Heart right ventricle (tissue), 16 donors: ENCODE results near the gene SESN1. TPM values are rescaled to one million over a fixed set of nuclear protein-coding genes. Genes with fewer than 3 reads are reported as not detected.
A peak's percentile ranks its signal among the peaks of the same experiment; 100 is the strongest.
"Not testable (repeated sequence)": the region's sequence is repeated elsewhere in the genome, so short reads cannot be mapped to it uniquely, and the experiment has no call there.

Source experiments
- ATAC-seq, 8 donors: fragments of 200-7000 bp; cut with Tn5 transposase; one replicate each; pipeline ENCODE4 v1.9.1; 2020; ENCODE audit warnings: mild to moderate bottlenecking in 8 of 8, moderate library complexity in 8 of 8, moderate number of reproducible peaks in 1 of 8
- DNase-seq, 2 donors: peaks; one replicate each; pipeline ENCODE4 v3.0.0-alpha.2; 2020
- H3K27ac ChIP-seq, 10 donors: fragments of 200-600 bp; sonication (generic) in 2 of 10; one replicate each; pipeline versions ENCODE4 v1.5.0 to v1.8.0; 2020 to 2022; ENCODE audit warnings: mild to moderate bottlenecking in 3 of 10
- H3K27me3 ChIP-seq, 7 donors: fragments of 200-600 bp; one replicate each; pipeline ENCODE4 v1.8.0; 2021 to 2022; ENCODE audit warnings: mild to moderate bottlenecking in 2 of 7
- H3K36me3 ChIP-seq, 9 donors: fragments of 200-600 bp; sonication (generic) in 1 of 9; one replicate each; pipeline versions ENCODE4 v1.5.0 to v1.8.0; 2020 to 2022; ENCODE audit warnings: mild to moderate bottlenecking in 2 of 9
- H3K4me1 ChIP-seq, 9 donors: fragments of 200-600 bp; sonication (generic) in 1 of 9; one replicate each; pipeline versions ENCODE4 v1.5.0 to v1.8.0; 2020 to 2022; ENCODE audit warnings: mild to moderate bottlenecking in 4 of 9
- H3K4me3 ChIP-seq, 10 donors: fragments of 200-600 bp; sonication (generic) in 2 of 10; one replicate each; pipeline versions ENCODE4 v1.5.0 to v1.8.0; 2020 to 2022; ENCODE audit warnings: mild to moderate bottlenecking in 7 of 10, moderate library complexity in 2 of 10
- H3K9me3 ChIP-seq, 11 donors: fragments of 200-600 bp in 10 of 11; sonication (generic) in 2 of 11; one replicate each; pipeline versions ENCODE4 v1.5.0 to v1.8.0; 2013 to 2022; ENCODE audit warnings: mild to moderate bottlenecking in 2 of 11, control low read depth in 1 of 11, moderate library complexity in 1 of 11
- CTCF ChIP-seq, 9 donors: fragments of 200-600 bp; sonication (generic) in 2 of 9; IDR thresholded peaks; one replicate each; pipeline versions ENCODE4 v1.5.0 to v1.8.0; 2021 to 2022; ENCODE audit warnings: antibody characterized with exemption in 9 of 9, mild to moderate bottlenecking in 5 of 9, moderate library complexity in 1 of 9
- WGBS, 2 donors: extraction: QIAGEN DNeasy Blood & Tissue Kit; methylation state at CpG; one replicate each; pipeline ENCODE4 v1.1.7; 2013; ENCODE audit warnings: inconsistent platforms in 1 of 2; 5-methylcytosine and 5-hydroxymethylcytosine counted together
- intact Hi-C, 10 donors: fragments of 100-400 bp; cut with DNase I; formaldehyde crosslinking; loops; one replicate each; pipeline versions ENCODE4 v1.11.1 to v1.14.2; 2022
- long read RNA-seq, 3 donors: library from polyadenylated mRNA; unstranded; transcript quantifications; one replicate each; pipeline ENCODE4 v2.0.0, GENCODE V29; 2020 to 2021
- polyA plus RNA-seq, 2 donors: library from polyadenylated mRNA; stranded (reverse); fragments of 200-250 nt; gene quantifications; one replicate each; pipeline ENCODE4 v1.2.3, GENCODE V29; 2013
- total RNA-seq, 10 donors: library from RNA; stranded (reverse); fragmentation: NEBNext Ultra II Directional in 3 of 10; extraction: Animal tissue kit (Norgen Biotek cat#: 25700) in 3 of 10; gene quantifications; one replicate each; pipeline versions ENCODE4 v1.2.1 to v1.2.4, GENCODE V29; 2021 to 2023
- donor health status: Arrhythmogenic right ventricular cardiomyopathy.
- donor health status: ischemic (EF 13 %, LVEDD 7.1; RV severe dilation, severe dysfunction).
- donor health status: healthy with polysubstance abuse.
- donor health status: DM: no; HTN: yes; CAD: no.
- donor health status: DM: no; HTN: no; CAD: no.
- donor health status: ischemic (EF 25% LVEDD 6.9; RV normal size, moderate dysfunction).
- donor health status: ischemic (EF 25% LVEDD 5.7; RV mildly dilated, moderate dysfunction).
- donor health status: healthy.
- donor health status: DM: yes; HTN: yes; CAD: no.
- donor health status: Ischemic cardiomyopathy.
- donor health status: ischemic (EF 35%, LVEDD 5.7; RV mildly dilated, moderate dysfunction).
- donor health status: nonischemic (EF 11% LVEDD 7.7; RV severe dilation, severe dysfunction).
- donor health status: DM: yes; HTN: yes; CAD: no.
- donor health status: PGD.
- donor health status: ischemic (EF 29% LVEDD 5.4; RV normal size, mild dysfunction).
- donor health status: nonischemic (EF 23%, LVEDD 6.1; RV moderate dilation, normal function).

SESN1 gene
- total RNA-seq (10 to 100 TPM; 30.4 to 62.8 (median 37.7) TPM), polyA plus RNA-seq (10 to 100 TPM; 16.2 to 51.0 TPM)
- long read RNA-seq, donor 1, transcript SESN1-202 (10 exons, 2,676 nt) = minor isoform, 67 of 166 reads
- long read RNA-seq, donor 1, transcript SESN1-204 (10 exons, 3,509 nt) = major isoform, 70 of 166 reads
- long read RNA-seq, donor 1, partial matches to known transcripts = 10 of 166 reads
- long read RNA-seq, donor 1, other reads (novel, unspliced or antisense) = 19 of 166 reads
- long read RNA-seq, donor 2, transcript SESN1-204 (10 exons, 3,509 nt) = major isoform, 68 of 152 reads
- long read RNA-seq, donor 2, transcript SESN1-202 (10 exons, 2,676 nt) = major isoform, 68 of 152 reads
- long read RNA-seq, donor 2, partial matches to known transcripts = 8 of 152 reads
- long read RNA-seq, donor 2, other reads (novel, unspliced or antisense) = 7 of 152 reads
- long read RNA-seq, donor 3, transcript SESN1-204 (10 exons, 3,509 nt) = minor isoform, 41 of 158 reads
- long read RNA-seq, donor 3, transcript SESN1-202 (10 exons, 2,676 nt) = major isoform, 93 of 158 reads
- long read RNA-seq, donor 3, partial matches to known transcripts = 17 of 158 reads
- long read RNA-seq, donor 3, other reads (novel, unspliced or antisense) = 7 of 158 reads

- Histone ChIP-seq H3K4me1 (peaks cover 0 to 56% (median 45%) of the 10 kb centered on the region in 9 donors), H3K27ac (peak within 1 kb of the TSS; percentile 91 to 100 (median 99)), H3K9me3 (no peaks in the 10 kb centered on the region), H3K36me3 (peaks cover 0 to under 1% (median 0%) of the 10 kb centered on the region in 9 donors), H3K4me3 (peak within 1 kb of the TSS; percentile 59 to 98 (median 73)), H3K27me3 (no peaks in the 10 kb centered on the region)
- intact Hi-C loops = loop anchor here in 5 of 10 donors (1.0 to 10.0 kb wide), 6 partner anchors 147 to 537 kb away; partner anchors contain the start of gene CD164 (in 5 of the 5)
- WGBS, 2 donors = 0% methylated on average over 58 to 61 of the region's 62 CpGs
- peak; percentile 87 to 96 (median 92) for ATAC-seq
- DNase-seq = peak; percentile 93 to 94
- TF ChIP-seq CTCF (IDR thresholded peaks at IDR 0.05) = peak in 1 of 9 donors; percentile 14
These were observed at the start of gene SESN1 for GRCh38 chr6:109094416-109095035. Gene SESN1 (minus strand): TSS chr6:109094846. CDS start chr6:109094073, 773 bp downstream.

GRCh38 chr6:109143191-109143590, 48.5 kb upstream of the SESN1 start:
- DNase-seq (no peak), ATAC-seq (no peak)

GRCh38 chr6:109142067-109142466, 47.4 kb upstream of the SESN1 start:
- H3K9me3 ChIP-seq, H3K27ac ChIP-seq, H3K4me1 ChIP-seq, intact Hi-C loops, H3K27me3 ChIP-seq, ATAC-seq, H3K4me3 ChIP-seq, DNase-seq: not testable (repeated sequence)
- peaks cover 0 to 23% (median 5%) of the 10 kb centered on the region in 9 donors for H3K36me3 ChIP-seq

More at GRCh38 chr6:109143191-109143590, 48.5 kb upstream of the SESN1 start:
- H3K36me3 ChIP-seq = peaks cover 0 to 34% (median 5%) of the 10 kb centered on the region in 9 donors
- no peaks in the 10 kb centered on the region for H3K27me3 ChIP-seq
- no peak for TF ChIP-seq CTCF (IDR thresholded peaks at IDR 0.05)
- peaks cover 0 to 3% (median 0%) of the 10 kb centered on the region in 11 donors for H3K9me3 ChIP-seq
- peaks cover 0 to 4% (median 0%) of the 10 kb centered on the region in 9 donors for H3K4me1 ChIP-seq
- H3K27ac ChIP-seq = no peak overlapping the region
- intact Hi-C loops = no loop called here
- H3K4me3 ChIP-seq = no peak overlapping the region

GRCh38 chr6:109139109-109139508, 44.5 kb upstream of the SESN1 start:
- Histone ChIP-seq H3K9me3 (peaks cover 0 to 8% (median 0%) of the 10 kb centered on the region in 11 donors), H3K4me1 (peaks cover 0 to 4% (median 0%) of the 10 kb centered on the region in 9 donors), H3K36me3 (peaks cover 0 to 21% (median 5%) of the 10 kb centered on the region in 9 donors), H3K4me3 (no peak overlapping the region), H3K27me3 (no peaks in the 10 kb centered on the region), H3K27ac (no peak overlapping the region)
- no peak for DNase-seq
- peak in 1 of 8 donors; percentile 29 for ATAC-seq
- WGBS, 2 donors = 82 to 92% methylated on average over 6 of the region's 6 CpGs
- no peak for TF ChIP-seq CTCF (IDR thresholded peaks at IDR 0.05)
- intact Hi-C loops = no loop called here

- H3K4me3 ChIP-seq, H3K9me3 ChIP-seq, intact Hi-C loops, DNase-seq, H3K27me3 ChIP-seq, H3K27ac ChIP-seq, H3K4me1 ChIP-seq, ATAC-seq: not testable (repeated sequence)
- peaks cover 0 to 23% (median 0%) of the 10 kb centered on the region in 9 donors for H3K36me3 ChIP-seq
- 91 to 98% methylated on average over 6 of the region's 6 CpGs for WGBS, 2 donors
These were observed 41.9 kb upstream of the SESN1 start for GRCh38 chr6:109136530-109136929.

- ATAC-seq, intact Hi-C loops, H3K27ac ChIP-seq, H3K4me3 ChIP-seq, H3K9me3 ChIP-seq, H3K4me1 ChIP-seq, H3K27me3 ChIP-seq, DNase-seq: not testable (repeated sequence)
- 87 to 98% methylated on average over 5 to 6 of the region's 6 CpGs for WGBS, 2 donors
- peaks cover 0 to 21% (median 0%) of the 10 kb centered on the region in 9 donors for H3K36me3 ChIP-seq
These were observed 41.4 kb upstream of the SESN1 start for GRCh38 chr6:109136039-109136438.

- H3K36me3 ChIP-seq = peaks cover 0 to 18% (median 0%) of the 10 kb centered on the region in 9 donors
- DNase-seq, ATAC-seq, H3K9me3 ChIP-seq, intact Hi-C loops, H3K4me1 ChIP-seq, H3K27me3 ChIP-seq, H3K4me3 ChIP-seq, H3K27ac ChIP-seq: not testable (repeated sequence)
- WGBS, 2 donors = 96 to 97% methylated on average over 1 of the region's 1 CpG
These were observed 41.0 kb upstream of the SESN1 start for GRCh38 chr6:109135600-109135999.
